HL-60 (cell line): Measurements from ENCODE around the gene TMEM53.

Experiments
- CTCF ChIP-seq: IDR thresholded peaks from one replicate; pipeline ENCODE4 v1.5.1; 2011; ENCODE audit warnings: low read length, control low read depth, inconsistent platforms; ENCODE audit not compliant: insufficient read depth
- POLR2AphosphoS5 ChIP-seq: IDR thresholded peaks from 2 replicates; pipeline ENCODE4 v1.6.1; 2012; ENCODE audit warnings: low read depth
- SPI1 ChIP-seq: IDR thresholded peaks from 2 replicates; pipeline ENCODE4 v1.6.1; 2012; ENCODE audit warnings: low read depth, mild to moderate bottlenecking, borderline replicate concordance
- TF ChIP-seq, protein P1 (sequence below): IDR thresholded peaks from 2 replicates; pipeline ENCODE4 v1.6.1; 2012; ENCODE audit warnings: low read depth; ENCODE audit not compliant: insufficient replicate concordance

- no peak for TF ChIP-seq CTCF
- no peak for TF ChIP-seq SPI1
- TF ChIP-seq, protein P1, sequence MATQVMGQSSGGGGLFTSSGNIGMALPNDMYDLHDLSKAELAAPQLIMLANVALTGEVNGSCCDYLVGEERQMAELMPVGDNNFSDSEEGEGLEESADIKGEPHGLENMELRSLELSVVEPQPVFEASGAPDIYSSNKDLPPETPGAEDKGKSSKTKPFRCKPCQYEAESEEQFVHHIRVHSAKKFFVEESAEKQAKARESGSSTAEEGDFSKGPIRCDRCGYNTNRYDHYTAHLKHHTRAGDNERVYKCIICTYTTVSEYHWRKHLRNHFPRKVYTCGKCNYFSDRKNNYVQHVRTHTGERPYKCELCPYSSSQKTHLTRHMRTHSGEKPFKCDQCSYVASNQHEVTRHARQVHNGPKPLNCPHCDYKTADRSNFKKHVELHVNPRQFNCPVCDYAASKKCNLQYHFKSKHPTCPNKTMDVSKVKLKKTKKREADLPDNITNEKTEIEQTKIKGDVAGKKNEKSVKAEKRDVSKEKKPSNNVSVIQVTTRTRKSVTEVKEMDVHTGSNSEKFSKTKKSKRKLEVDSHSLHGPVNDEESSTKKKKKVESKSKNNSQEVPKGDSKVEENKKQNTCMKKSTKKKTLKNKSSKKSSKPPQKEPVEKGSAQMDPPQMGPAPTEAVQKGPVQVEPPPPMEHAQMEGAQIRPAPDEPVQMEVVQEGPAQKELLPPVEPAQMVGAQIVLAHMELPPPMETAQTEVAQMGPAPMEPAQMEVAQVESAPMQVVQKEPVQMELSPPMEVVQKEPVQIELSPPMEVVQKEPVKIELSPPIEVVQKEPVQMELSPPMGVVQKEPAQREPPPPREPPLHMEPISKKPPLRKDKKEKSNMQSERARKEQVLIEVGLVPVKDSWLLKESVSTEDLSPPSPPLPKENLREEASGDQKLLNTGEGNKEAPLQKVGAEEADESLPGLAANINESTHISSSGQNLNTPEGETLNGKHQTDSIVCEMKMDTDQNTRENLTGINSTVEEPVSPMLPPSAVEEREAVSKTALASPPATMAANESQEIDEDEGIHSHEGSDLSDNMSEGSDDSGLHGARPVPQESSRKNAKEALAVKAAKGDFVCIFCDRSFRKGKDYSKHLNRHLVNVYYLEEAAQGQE: no peak
- TF ChIP-seq POLR2AphosphoS5: no peak
Measured at GRCh38 chr1:44650159-44650831, 24.0 kb downstream of the TMEM53 start.
